Occipital lobe (tissue), 2 donors: ENCODE measurements around the gene HYAL4. TPM values are rescaled to one million over a fixed set of nuclear protein-coding genes. Genes with fewer than 3 reads are reported as not detected.
"Not testable (repeated sequence)": the region's sequence is repeated elsewhere in the genome, so short reads cannot be mapped to it uniquely, and the experiment has no call there.

Experiments used
- DNase-seq: peaks from one replicate; lab custom pipeline; 2025; lab: John Stamatoyannopoulos, UW
- total RNA-seq: library from RNA; depleted of rRNA; stranded (reverse); fragments of >200 nt; gene quantifications from one replicate; pipeline ENCODE4 v1.2.3, GENCODE V29; 2014

HYAL4 gene
- total RNA-seq, 1 donor from 2014 or later: not detected

GRCh38 chr7:123846217-123846891 is 1.4 kb downstream of the HYAL4 start:
- no peak for DNase-seq

DNA sequence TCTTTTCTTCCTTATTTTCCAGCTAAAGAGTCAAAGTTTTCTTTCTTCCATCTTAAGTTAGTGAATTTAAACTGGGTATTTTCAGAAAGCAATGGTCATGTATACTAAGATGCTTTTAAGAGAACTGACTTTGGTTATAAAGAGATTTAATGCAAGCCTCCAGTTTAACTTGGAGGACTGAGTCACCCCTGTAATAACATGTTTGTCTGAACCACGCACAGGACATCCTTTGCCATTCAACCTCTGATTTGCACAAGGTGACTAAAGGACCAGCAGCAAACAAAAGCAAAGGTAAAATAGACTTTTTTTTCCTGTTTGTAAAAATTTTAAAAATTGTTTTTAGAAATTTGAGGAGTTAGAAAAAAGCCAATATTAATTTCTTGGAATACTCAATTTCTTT is 2.9 kb downstream of the HYAL4 start:
- no peak for DNase-seq

- no peak for DNase-seq
Measured at GRCh38 chr7:123849855-123850254, 4.9 kb downstream of the HYAL4 start.

GRCh38 chr7:123851404-123851803 is 6.4 kb downstream of the HYAL4 start:
- not testable (repeated sequence) for DNase-seq

GRCh38 chr7:123854291-123854690 is 9.3 kb downstream of the HYAL4 start:
- DNase-seq: not testable (repeated sequence)

- not testable (repeated sequence) for DNase-seq
Measured at GRCh38 chr7:123856428-123856827, 11.5 kb downstream of the HYAL4 start.

DNA sequence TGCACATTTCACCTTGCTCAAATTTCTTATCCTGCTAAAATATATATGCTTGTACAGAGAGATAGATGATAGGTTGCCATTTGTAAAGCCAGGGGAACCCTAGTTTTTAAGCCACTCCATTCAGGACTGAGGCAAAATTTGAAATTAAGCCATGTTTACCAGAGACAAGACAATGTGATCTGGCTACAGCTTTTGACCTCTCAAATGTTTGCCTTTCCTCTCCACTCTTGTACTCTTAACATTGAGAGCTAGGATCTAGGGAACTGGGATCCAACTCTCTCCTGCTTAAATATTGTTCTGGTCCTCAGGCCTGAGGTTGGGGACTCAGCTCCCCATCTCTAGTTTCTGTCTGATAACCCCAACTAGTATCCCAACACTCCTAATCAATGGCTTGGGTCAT is 15.9 kb downstream of the HYAL4 start:
- DNase-seq: no peak

DNA sequence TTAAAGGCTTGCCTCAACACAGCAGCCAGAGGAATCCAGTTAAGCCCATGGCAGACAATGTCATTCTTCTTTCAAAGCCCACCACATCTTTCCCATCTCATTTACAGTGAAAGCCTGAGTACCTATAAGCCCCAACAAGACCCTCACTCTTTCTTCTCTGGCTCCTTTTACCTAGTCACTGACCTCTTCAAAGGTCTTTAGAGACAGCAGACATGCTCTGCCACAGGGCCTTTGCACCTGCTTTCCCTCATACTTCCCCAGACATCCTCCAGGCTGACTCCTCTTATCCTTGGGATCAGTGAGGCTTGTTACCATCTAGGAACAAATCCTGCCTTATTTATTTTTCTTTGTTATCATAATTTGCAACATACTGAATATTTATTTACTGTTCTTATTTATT is 17.8 kb downstream of the HYAL4 start:
- no peak for DNase-seq

DNA sequence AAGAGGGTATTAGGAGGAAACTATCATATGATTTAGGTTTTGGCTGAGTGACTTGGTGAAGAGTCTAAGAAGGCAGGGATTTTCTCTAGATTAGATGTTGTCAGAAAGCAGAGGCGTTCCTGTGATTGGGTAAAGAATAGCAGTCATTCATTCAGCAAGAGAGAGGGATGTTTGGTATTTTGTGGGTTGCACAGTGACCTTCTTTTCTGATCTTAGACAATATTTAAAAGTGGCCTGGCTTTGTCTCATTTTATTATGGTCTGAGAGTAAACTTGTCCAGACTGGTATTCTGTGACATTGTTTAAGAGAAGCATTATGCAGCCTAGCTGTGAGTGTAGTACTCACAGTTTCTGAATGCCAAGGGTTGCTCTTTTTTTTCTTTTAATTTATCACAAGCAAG is 18.5 kb downstream of the HYAL4 start:
- no peak for DNase-seq

DNA sequence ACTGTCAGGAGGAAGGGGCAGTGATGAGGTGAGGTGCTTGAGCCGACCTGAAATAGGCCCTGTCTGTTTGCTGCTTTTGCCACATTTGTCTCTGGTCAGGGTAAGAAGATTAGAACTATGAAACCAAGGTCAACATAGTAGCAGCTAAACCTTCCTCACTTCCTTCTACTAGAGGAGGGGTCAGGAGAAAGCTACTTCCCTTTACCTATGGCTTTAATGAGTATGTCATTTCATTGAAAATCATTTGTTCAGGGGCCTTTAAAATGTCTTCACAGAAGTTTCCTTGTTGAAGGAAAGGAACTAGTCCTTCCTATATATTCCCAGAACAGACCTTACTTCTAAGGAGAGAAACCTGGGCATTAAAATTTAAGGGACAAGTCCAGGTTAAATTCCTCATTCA is 19.0 kb downstream of the HYAL4 start:
- no peak for DNase-seq

- DNase-seq: no peak
Measured at GRCh38 chr7:123864436-123864835, 19.5 kb downstream of the HYAL4 start.

- DNase-seq: no peak
Measured at GRCh38 chr7:123864966-123865365, 20.0 kb downstream of the HYAL4 start.

DNA sequence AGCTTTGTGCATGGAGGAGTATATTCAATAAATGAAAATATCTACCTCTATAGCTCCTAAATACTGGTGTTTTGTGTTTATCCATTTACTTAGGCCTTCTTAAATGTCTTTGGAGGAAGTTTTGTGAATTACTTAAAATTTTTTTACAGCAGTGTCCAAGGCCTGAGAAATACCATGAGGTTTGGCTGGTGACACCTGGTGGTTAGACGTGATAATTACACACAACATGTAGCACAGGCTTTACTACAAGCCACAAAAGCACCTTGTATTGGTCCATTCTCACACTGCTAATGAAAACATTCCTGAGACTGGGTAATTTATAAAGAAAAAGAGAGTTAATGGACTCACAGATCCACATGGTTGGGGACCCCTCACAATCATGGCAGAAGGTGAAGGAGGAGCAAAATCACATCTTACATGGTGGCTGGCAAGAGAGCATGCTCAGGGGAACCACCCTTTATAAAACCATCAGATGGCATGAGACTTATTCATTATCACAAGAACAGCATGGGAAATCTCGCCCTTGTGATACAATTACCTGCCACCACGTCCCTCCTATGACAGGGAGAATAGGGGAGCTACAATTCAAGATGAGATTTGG is 20.6 kb downstream of the HYAL4 start:
- DNase-seq: peak; percentile 2

GRCh38 chr7:123867225-123867624 is 22.3 kb downstream of the HYAL4 start:
- no peak for DNase-seq

DNA sequence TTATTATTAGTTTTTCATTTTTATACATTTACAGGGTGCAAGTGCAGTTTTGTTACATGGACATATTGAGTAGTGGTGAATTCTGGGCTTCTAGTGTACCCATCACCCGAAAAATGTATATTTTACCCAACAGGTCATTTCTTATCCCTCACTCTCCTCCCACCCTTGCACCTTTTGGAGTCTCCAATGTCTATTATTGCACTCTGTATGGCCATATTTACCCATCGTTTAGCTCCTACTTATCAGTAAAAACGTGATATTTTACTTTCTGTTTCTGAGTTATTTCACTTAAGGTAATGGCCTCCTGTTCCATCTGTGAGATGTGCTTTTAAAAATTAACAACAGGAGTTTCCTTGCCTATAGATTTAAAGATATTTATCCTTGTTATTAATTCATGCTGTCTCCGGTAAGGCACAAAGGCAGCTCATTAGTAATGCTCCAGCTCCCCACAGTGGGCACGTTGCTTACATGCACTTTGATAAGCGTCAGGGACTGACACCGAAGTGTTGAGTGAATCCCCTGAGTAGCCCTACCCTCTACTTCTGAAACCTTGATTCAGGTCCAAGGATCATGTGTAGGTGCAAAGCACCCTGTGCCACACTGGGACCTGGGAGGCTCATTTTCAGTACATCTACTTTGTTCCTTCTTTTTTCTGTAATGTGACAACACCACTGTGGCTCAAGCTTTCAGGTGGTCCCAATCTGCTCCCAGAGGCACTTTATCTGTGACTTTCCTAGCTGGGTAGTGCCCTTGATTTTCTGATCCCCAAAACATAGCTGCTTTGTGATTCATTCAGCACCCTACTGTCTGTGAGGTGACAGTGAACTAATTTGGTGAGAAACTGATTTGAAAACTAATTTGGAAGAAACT is 27.3 kb downstream of the HYAL4 start:
- no peak for DNase-seq

DNA sequence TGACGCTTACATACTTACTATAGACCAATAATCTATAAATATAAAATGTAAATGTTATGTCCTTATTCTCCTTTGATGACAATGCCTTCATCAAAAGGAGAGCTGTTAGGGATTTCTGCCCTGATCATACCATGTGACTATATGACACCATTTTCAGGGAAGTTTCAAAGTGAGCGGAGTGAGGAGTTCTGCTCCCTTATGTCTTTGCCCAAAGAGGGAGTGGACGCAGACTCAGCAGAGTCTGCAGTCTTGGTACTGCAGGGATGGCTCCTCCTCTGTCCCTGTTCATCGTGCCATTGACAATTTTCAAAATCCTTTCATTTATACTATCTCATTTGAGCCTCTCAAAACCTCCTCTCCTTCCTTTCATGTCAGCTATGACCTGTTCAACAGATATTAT is 27.9 kb downstream of the HYAL4 start:
- DNase-seq: no peak

- no peak for DNase-seq
Measured at GRCh38 chr7:123876557-123877256, 31.7 kb downstream of the HYAL4 start.

- DNase-seq: no peak
Measured at GRCh38 chr7:123879628-123880027, 34.7 kb downstream of the HYAL4 start.

DNA sequence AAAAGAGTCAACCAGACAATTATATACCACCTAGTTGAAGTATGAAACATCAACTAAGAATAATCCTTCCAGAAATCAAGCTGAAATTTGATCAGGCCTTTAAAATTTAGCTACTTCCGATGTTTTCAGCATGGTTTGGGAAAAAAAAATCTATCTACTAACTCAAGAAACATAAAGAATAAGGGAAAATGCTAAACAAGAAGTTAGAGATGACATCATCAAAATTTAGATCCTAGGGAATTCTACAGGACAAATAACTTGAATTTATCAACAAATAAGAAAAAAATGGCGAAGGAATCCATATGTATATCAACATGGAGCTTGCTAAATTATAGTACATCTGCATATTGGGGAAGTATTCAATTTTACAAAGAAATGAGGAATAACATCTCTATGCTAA is 36.3 kb downstream of the HYAL4 start:
- DNase-seq: no peak

DNA sequence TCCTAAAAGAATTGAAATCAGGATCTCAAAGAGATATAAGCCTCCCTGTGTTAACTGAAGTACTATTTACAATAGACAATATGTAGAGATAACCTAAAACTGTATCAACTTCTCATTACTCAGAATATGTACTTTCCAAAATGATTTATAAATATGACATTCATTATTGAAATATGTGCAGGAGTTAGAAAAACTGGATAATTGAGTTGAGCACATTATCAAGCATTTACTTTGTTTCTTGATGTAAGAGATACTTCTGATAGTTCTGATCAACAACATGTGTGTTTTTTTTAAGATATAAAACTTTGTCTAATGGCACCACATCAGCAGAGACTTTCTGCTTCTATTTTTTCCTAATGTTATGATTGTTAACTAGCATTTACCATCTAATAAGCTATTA is 38.2 kb downstream of the HYAL4 start:
- DNase-seq: no peak

DNA sequence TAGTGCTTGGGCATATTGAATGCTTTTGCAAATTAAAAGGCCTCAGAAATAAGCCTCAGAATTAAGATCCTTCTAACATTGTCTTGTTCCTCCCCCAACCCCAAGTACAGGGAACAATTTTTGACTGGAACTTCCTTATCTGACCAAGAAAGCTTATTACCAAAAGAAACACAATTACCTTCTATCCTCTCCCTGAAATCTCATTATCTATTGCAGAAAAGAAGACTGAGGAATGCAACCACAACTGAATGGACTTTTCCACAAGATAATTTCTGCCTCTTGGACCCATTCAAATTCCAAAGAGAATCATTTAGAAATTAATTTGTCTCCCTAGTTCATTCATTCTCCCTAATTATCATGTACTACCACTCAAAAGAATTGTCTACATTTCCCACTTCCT is 43.2 kb downstream of the HYAL4 start:
- no peak for DNase-seq

- not testable (repeated sequence) for DNase-seq
Measured at GRCh38 chr7:123894753-123895152, 49.8 kb downstream of the HYAL4 start.
